ENCODE measurements around the gene PNPLA2.
A peak's percentile ranks its signal among the peaks of the same experiment; 100 is the strongest.

PNPLA2 gene

DNA sequence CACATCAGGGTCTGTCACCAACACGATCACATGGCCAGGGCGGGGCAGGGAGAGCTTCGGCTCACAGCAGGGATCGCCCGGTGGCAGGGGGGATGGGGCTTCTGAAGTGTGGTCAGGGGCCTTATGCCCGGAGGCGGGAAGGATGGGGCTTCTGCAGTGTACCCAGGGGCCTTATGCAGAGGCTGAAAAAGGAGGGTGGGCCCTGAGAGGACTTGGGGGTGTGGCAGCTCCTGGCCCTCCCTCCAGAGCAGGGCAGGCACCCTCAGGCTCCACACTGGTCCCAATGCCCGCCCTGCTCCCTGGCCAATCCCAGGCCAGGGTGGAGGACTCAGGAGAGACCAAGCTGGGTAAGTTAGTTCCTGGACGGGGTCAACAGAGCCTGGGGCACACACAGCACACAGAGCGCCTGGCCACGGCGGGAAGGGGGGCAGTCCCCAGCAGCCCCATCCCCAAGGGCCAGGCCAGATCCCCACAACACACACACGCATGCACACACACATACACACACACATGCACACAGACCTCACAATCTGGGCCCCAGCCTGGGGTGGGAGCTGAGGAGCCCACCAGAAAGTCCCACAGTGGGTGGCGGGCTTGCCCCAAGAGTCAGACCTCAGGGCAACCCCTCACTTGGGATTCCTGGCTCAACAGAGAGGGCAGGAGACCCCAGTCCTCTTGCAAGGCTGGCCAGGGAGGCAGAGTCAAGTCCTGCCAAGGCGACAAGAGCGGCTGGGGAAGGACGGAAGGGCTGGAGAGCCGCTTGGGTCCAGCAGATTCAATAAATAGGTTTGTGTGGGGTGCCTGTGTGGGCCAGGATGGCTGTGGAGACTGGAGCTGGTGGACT is 27.8 kb upstream of the PNPLA2 start:
- Histone ChIP-seq H3K27me3 (no peaks in the 10 kb centered on the region), H3K9me3 (no peaks in the 10 kb centered on the region), H3K36me3 (peaks cover 7% of the 10 kb centered on the region; the same call in 1 of the 2 replicates), H3K4me3 (ENCODE audit: low read depth, low read length) (no peak overlapping the region), H3K4me1 (no peaks in the 10 kb centered on the region)
- peak; percentile 42 for DNase-seq
- TF ChIP-seq, protein P1, sequence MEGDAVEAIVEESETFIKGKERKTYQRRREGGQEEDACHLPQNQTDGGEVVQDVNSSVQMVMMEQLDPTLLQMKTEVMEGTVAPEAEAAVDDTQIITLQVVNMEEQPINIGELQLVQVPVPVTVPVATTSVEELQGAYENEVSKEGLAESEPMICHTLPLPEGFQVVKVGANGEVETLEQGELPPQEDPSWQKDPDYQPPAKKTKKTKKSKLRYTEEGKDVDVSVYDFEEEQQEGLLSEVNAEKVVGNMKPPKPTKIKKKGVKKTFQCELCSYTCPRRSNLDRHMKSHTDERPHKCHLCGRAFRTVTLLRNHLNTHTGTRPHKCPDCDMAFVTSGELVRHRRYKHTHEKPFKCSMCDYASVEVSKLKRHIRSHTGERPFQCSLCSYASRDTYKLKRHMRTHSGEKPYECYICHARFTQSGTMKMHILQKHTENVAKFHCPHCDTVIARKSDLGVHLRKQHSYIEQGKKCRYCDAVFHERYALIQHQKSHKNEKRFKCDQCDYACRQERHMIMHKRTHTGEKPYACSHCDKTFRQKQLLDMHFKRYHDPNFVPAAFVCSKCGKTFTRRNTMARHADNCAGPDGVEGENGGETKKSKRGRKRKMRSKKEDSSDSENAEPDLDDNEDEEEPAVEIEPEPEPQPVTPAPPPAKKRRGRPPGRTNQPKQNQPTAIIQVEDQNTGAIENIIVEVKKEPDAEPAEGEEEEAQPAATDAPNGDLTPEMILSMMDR (IDR thresholded peaks at IDR 0.05; ENCODE audit: low read depth, low read length) = no peak

DNA sequence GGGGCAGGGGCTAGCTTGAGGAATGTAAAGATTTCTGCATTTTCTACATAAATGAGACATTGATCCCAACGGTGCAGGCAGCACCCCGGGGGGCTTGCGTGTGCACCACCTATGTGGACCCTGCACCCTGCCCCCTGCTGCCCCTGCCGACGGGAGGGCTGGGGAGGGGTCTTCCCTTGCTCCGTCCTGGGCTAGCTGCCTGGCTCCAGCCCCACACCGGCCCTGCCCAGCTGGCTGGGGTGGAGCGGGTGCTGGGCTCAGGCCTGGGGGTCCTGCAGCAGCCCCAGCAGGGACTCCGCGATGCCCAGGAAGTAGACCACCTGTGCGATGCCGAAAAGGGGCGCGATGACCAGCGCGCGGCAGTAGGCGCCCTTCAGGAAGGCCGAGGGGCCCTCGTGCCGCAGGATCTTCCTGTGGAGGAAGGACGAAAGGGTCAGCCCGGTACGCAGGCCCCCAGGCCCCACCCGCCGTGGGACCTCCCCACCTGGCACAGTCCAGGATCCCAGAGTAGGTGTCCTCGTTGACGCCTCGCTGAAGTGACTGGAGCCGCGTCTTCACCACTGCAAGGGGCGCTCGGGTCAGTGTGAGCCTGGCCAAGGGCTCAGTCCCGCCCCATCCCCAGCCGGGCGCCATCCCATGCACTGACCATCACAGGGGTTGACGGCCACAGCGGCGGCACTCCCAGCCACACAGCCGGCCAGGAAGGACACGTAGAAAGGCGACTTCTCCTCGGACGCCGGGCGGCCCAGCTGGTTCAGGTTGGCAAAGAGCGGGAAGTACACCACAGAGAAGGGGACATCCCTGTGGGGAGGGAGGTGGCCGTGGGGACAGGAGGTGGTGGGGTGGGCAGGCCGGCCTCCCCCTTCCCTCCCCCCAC is 26.8 kb upstream of the PNPLA2 start:
- peaks cover 7% of the 10 kb centered on the region; the same call in 1 of the 2 replicates for H3K36me3 ChIP-seq
- H3K9me3 ChIP-seq = no peaks in the 10 kb centered on the region
- H3K4me3 ChIP-seq (ENCODE audit: low read depth, low read length) = no peak overlapping the region
- TF ChIP-seq, protein P1 (IDR thresholded peaks at IDR 0.05; ENCODE audit: low read depth, low read length) = no peak
- no peak for DNase-seq
- peaks cover 5% of the 10 kb centered on the region; the same call in 1 of the 2 replicates for H3K4me1 ChIP-seq
- H3K27me3 ChIP-seq = no peaks in the 10 kb centered on the region

DNA sequence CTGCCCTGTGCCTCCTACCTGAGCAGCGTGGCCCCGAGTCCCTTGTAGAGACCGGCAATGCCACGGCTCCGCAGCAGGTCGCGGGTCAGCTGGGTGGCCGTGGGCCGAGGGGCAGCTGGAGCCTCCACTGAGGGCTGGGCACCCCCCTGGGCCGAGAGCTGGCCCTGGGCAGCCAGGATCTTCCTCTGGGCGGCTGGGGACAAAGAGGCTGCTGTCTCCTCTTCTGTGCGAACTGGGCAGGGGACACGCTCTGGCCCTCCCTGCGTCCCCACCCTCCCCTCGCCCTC is 26.2 kb upstream of the PNPLA2 start:
- TF ChIP-seq, protein P1 (IDR thresholded peaks at IDR 0.05; ENCODE audit: low read depth, low read length) = no peak
- H3K4me3 ChIP-seq (ENCODE audit: low read depth, low read length) = no peak overlapping the region
- peaks cover 5% of the 10 kb centered on the region; the same call in 1 of the 2 replicates for H3K4me1 ChIP-seq
- H3K36me3 ChIP-seq = peaks cover 7% of the 10 kb centered on the region; the same call in 1 of the 2 replicates
- no peaks in the 10 kb centered on the region for H3K9me3 ChIP-seq
- H3K27me3 ChIP-seq = no peaks in the 10 kb centered on the region
- DNase-seq = no peak

DNA sequence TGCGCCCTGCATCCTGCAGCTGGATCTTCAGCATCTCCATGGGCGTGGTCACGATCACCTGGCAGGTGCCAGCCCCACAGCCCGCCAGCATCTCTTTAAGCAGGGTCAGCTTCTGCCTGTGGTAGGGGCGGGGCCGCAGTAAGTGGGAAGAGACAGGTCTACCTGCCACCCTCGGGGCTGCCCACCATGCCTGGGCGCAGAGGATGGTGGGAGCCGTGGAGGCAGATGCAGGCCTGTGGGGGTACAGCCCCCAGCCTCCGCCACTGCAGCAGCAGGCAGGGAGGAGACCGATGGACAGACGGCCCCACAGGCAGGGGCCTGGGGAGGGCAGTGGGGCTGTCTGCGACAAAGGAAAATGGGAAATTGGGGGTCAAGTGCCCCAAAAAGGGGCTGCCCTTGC is 25.8 kb upstream of the PNPLA2 start:
- Histone ChIP-seq H3K4me1 (peaks cover 5% of the 10 kb centered on the region; the same call in 1 of the 2 replicates), H3K27me3 (no peaks in the 10 kb centered on the region), H3K9me3 (no peaks in the 10 kb centered on the region), H3K36me3 (peaks cover 7% of the 10 kb centered on the region; the same call in 1 of the 2 replicates), H3K4me3 (ENCODE audit: low read depth, low read length) (no peak overlapping the region)
- no peak for DNase-seq
- TF ChIP-seq, protein P1 (IDR thresholded peaks at IDR 0.05; ENCODE audit: low read depth, low read length) = no peak

DNA sequence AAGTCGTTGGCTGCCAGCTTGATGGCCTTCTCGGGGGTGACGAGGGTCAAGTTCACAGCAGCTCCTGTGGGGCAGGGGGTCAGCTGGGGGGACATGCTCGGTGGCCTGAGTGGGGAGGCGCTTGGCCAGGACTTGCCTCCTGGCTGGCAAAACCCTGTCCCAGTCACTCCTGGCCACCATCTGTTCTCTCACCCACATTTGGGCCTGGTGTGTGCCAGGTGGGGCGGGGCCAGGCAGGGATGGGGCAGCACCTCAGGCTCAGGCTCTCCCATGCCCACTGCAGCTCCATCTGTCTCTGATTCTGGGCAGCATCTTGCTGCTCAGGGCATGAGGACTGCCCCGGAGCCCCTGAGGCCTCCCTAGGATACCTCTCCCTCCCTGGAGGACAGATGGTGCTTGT is 25.2 kb upstream of the PNPLA2 start:
- Histone ChIP-seq H3K9me3 (no peaks in the 10 kb centered on the region), H3K4me3 (ENCODE audit: low read depth, low read length) (no peak overlapping the region), H3K36me3 (peaks cover 7% of the 10 kb centered on the region; the same call in 1 of the 2 replicates), H3K4me1 (peaks cover 5% of the 10 kb centered on the region; the same call in 1 of the 2 replicates), H3K27me3 (no peaks in the 10 kb centered on the region)
- no peak for DNase-seq
- TF ChIP-seq, protein P1 (IDR thresholded peaks at IDR 0.05; ENCODE audit: low read depth, low read length) = no peak
